Measurements from ENCODE around the gene CCNG2. TPM values are rescaled to one million over a fixed set of nuclear protein-coding genes. Genes with fewer than 3 reads are reported as not detected.

The CCNG2 gene
- total RNA-seq, 2 donors from 2014 or later, result 21.8 to 24.3 TPM

GRCh38 chr4:77193046-77193445 lies 36.0 kb downstream of the CCNG2 start:
- peaks cover 5% of the 10 kb centered on the region for H3K36me3 Mint-ChIP-seq (ENCODE audit: low read depth)
- H3K4me1 Mint-ChIP-seq, result peaks cover 9% of the 10 kb centered on the region
- ATAC-seq, result no peak
- no peak for DNase-seq
- no peaks in the 10 kb centered on the region for H3K9me3 ChIP-seq (ENCODE audit: control insufficient read depth, low read length, poor library complexity, severe bottlenecking)
- peak overlapping the region; percentile 45 for H3K27ac Mint-ChIP-seq
- H3K4me3 Mint-ChIP-seq, result peak overlapping the region; percentile 84
- peaks cover 5% of the 10 kb centered on the region for H3K27me3 Mint-ChIP-seq

DNA sequence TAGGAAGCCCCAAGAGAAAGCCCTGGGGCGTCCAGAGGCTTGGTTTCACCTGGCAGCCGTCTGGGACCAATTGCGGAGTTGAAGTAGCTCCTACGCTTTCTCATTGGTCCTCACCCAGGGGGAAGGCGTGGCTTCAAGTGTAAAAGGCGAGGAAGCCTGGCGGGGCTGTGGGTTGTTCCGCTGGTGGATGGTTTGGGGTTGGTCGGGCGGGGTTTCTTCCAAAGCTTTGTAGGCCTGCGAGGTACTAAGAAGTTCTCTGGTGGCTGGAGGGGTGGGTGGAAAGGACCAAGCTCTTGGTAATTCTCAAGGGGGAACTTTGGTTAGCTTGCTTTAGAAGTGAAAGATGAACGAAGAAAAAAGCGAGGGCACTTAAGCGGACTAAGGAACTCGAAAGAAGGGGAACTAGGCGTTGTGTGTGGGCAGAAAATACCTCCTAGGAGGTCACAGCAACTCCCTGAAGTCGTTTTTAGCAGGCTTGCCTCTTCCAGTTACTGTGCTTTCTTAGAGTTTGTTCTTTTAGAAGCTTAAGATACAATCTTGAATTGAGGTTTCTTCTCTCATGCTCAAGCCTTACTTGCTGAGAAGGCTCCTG lies 36.6 kb downstream of the CCNG2 start:
- Mint-ChIP-seq H3K36me3 (ENCODE audit: low read depth) (no peaks in the 10 kb centered on the region), H3K4me1 (peaks cover 9% of the 10 kb centered on the region), H3K27me3 (no peaks in the 10 kb centered on the region), H3K27ac (peak overlapping the region; percentile 45), H3K4me3 (peak overlapping the region; percentile 84)
- no peaks in the 10 kb centered on the region for H3K9me3 ChIP-seq (ENCODE audit: control insufficient read depth, low read length, poor library complexity, severe bottlenecking)
- ATAC-seq (peak; percentile 99), DNase-seq (peak; percentile 55 to 58 (median 55))

DNA sequence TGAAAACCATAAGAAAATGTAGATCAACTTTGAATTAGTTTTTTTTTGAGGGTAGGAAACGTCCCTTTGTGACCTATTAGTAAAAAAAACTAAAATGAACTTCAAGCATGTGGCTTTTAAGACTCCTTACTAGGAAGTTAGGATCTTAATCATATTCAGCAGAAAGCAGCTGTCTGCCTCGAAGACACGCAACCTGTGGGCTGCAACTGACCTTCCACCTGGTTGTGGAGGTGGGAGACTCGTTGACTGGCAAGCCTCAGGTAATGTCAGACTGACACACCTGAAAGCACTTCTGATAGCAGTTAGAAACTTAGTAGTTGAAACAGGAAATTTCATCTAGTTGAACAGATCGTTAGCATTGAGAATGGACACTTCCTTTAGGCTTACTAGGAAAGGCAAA lies 37.4 kb downstream of the CCNG2 start:
- Mint-ChIP-seq H3K27ac (no peak overlapping the region), H3K4me3 (peak overlapping the region; percentile 84)
- ATAC-seq, result no peak

GRCh38 chr4:77194989-77195388 lies 38.0 kb downstream of the CCNG2 start:
- Mint-ChIP-seq H3K36me3 (ENCODE audit: low read depth) (no peaks in the 10 kb centered on the region), H3K4me3 (no peak overlapping the region), H3K4me1 (peaks cover 9% of the 10 kb centered on the region), H3K27ac (no peak overlapping the region), H3K27me3 (peaks cover 2% of the 10 kb centered on the region)
- DNase-seq (no peak), ATAC-seq (no peak)
- no peaks in the 10 kb centered on the region for H3K9me3 ChIP-seq (ENCODE audit: control insufficient read depth, low read length, poor library complexity, severe bottlenecking)

More for the DNA sequence above, 37.4 kb downstream of the CCNG2 start:
- Mint-ChIP-seq H3K27me3 (no peaks in the 10 kb centered on the region), H3K36me3 (ENCODE audit: low read depth) (no peaks in the 10 kb centered on the region), H3K4me1 (peaks cover 9% of the 10 kb centered on the region)
- no peak for DNase-seq
- H3K9me3 ChIP-seq (ENCODE audit: control insufficient read depth, low read length, poor library complexity, severe bottlenecking), result no peaks in the 10 kb centered on the region

- Mint-ChIP-seq H3K27me3 (peaks cover 4% of the 10 kb centered on the region), H3K4me1 (peaks cover 9% of the 10 kb centered on the region), H3K36me3 (ENCODE audit: low read depth) (no peaks in the 10 kb centered on the region), H3K4me3 (no peak overlapping the region), H3K27ac (no peak overlapping the region)
- DNase-seq (no peak), ATAC-seq (no peak)
- H3K9me3 ChIP-seq (ENCODE audit: control insufficient read depth, low read length, poor library complexity, severe bottlenecking), result no peaks in the 10 kb centered on the region
These were observed 39.9 kb downstream of the CCNG2 start for GRCh38 chr4:77196866-77197265.

DNA sequence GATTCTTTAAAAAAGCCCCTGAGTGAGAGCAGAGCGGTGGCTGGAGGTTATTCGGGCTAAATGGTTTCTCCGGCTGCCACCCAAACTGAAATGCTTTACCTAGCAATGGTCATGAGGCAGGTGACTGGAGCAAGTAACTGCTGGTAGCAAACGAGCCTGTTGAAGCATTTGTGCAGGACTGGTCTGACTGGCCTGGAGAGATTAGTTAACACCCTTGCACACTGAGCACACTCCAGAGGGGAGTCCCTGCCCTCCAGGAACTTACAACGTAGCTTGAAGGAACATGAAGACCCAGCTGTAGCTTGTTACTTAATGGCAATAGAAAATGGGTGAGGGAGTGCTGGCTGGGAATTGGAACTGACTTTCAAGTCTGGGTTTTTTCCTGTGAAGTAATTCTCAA lies 40.4 kb downstream of the CCNG2 start:
- Mint-ChIP-seq H3K27me3 (peaks cover 4% of the 10 kb centered on the region), H3K4me1 (peaks cover 9% of the 10 kb centered on the region), H3K4me3 (no peak overlapping the region), H3K36me3 (ENCODE audit: low read depth) (no peaks in the 10 kb centered on the region), H3K27ac (no peak overlapping the region)
- DNase-seq (no peak), ATAC-seq (no peak)
- no peaks in the 10 kb centered on the region for H3K9me3 ChIP-seq (ENCODE audit: control insufficient read depth, low read length, poor library complexity, severe bottlenecking)

GRCh38 chr4:77197831-77198230 lies 40.8 kb downstream of the CCNG2 start:
- Mint-ChIP-seq H3K27me3 (peaks cover 8% of the 10 kb centered on the region), H3K27ac (no peak overlapping the region), H3K4me1 (peaks cover 9% of the 10 kb centered on the region), H3K36me3 (ENCODE audit: low read depth) (no peaks in the 10 kb centered on the region), H3K4me3 (no peak overlapping the region)
- no peak for ATAC-seq
- no peaks in the 10 kb centered on the region for H3K9me3 ChIP-seq (ENCODE audit: control insufficient read depth, low read length, poor library complexity, severe bottlenecking)
- DNase-seq, result no peak

- Mint-ChIP-seq H3K4me1 (no peaks in the 10 kb centered on the region), H3K4me3 (no peak overlapping the region), H3K36me3 (ENCODE audit: low read depth) (no peaks in the 10 kb centered on the region), H3K27me3 (peaks cover 10% of the 10 kb centered on the region), H3K27ac (no peak overlapping the region)
- H3K9me3 ChIP-seq (ENCODE audit: control insufficient read depth, low read length, poor library complexity, severe bottlenecking), result no peaks in the 10 kb centered on the region
- DNase-seq (no peak), ATAC-seq (no peak)
These were observed 42.3 kb downstream of the CCNG2 start for GRCh38 chr4:77199276-77199675.

GRCh38 chr4:77199701-77200100 lies 42.7 kb downstream of the CCNG2 start:
- no peak overlapping the region for H3K4me3 Mint-ChIP-seq
- no peaks in the 10 kb centered on the region for H3K9me3 ChIP-seq (ENCODE audit: control insufficient read depth, low read length, poor library complexity, severe bottlenecking)
- DNase-seq, result no peak
- no peak overlapping the region for H3K27ac Mint-ChIP-seq
- no peaks in the 10 kb centered on the region for H3K4me1 Mint-ChIP-seq
- no peaks in the 10 kb centered on the region for H3K36me3 Mint-ChIP-seq (ENCODE audit: low read depth)
- no peak for ATAC-seq
- H3K27me3 Mint-ChIP-seq, result peaks cover 10% of the 10 kb centered on the region

DNA sequence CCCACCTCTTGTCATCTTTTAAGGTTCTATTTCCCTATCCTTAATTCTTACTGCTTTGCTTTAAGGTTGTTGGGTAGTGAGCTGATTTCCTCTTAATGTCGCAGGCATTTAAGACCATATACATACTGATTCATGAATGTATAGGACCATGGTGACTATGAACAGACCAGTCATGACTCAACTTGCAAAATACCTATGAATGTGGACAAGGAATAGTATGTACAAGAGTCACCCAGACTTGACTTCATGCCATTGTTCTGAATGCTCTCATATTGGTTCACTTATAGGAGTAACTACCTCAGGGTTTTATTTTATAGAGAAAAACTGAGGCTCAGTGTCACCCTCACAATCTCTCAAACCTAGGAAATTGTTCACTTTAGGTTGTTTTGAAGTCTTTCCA lies 44.3 kb downstream of the CCNG2 start:
- no peaks in the 10 kb centered on the region for H3K9me3 ChIP-seq (ENCODE audit: control insufficient read depth, low read length, poor library complexity, severe bottlenecking)
- Mint-ChIP-seq H3K27me3 (peaks cover 19% of the 10 kb centered on the region), H3K4me1 (no peaks in the 10 kb centered on the region), H3K4me3 (no peak overlapping the region), H3K27ac (no peak overlapping the region), H3K36me3 (ENCODE audit: low read depth) (no peaks in the 10 kb centered on the region)
- DNase-seq (no peak), ATAC-seq (no peak)

DNA sequence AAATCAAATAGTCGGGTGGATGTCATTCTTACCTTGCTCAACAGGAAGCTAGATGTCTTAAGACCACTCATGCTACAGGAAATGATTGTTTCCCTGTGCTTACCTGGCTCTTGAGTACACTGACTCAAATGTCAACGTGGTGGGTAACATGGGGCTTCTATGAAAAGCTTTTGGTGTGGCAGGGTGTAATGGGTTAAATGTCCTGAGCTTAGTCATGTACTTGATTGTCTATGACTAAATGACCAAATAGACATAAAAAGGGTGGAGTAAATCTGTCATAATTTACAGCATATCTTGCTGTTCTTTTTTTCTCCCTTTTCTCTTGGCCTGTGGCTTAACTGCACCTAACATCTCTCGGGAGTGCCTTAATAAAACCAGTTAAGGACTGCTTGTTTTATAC lies 44.9 kb downstream of the CCNG2 start:
- Mint-ChIP-seq H3K27ac (no peak overlapping the region), H3K4me3 (no peak overlapping the region), H3K27me3 (peaks cover 24% of the 10 kb centered on the region), H3K4me1 (no peaks in the 10 kb centered on the region), H3K36me3 (ENCODE audit: low read depth) (no peaks in the 10 kb centered on the region)
- DNase-seq (no peak), ATAC-seq (no peak)
- H3K9me3 ChIP-seq (ENCODE audit: control insufficient read depth, low read length, poor library complexity, severe bottlenecking), result no peaks in the 10 kb centered on the region

DNA sequence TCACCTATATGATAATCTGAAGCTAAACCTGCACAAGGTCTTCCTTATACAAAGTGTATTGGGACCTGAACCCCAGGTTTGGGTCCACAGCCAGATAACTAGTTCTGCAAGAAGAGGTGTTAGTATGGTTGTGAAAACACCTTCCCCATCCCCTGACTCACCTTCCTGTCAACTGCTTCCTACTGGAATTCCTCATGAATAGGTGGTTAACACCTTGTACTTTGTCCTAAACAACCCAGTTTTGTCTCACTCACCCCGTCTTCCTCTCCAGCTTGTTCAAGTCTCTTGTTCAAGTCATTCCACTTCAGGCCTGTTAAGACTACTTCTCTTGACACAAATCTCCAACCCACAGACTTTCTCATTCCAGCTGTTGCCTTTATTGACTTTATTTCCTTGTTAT lies 45.5 kb downstream of the CCNG2 start:
- Mint-ChIP-seq H3K27ac (no peak overlapping the region), H3K27me3 (peaks cover 31% of the 10 kb centered on the region), H3K36me3 (ENCODE audit: low read depth) (no peaks in the 10 kb centered on the region), H3K4me1 (no peaks in the 10 kb centered on the region), H3K4me3 (no peak overlapping the region)
- ATAC-seq (no peak), DNase-seq (no peak)
- H3K9me3 ChIP-seq (ENCODE audit: control insufficient read depth, low read length, poor library complexity, severe bottlenecking), result no peaks in the 10 kb centered on the region

GRCh38 chr4:77203380-77204197 lies 46.6 kb downstream of the CCNG2 start:
- peak; percentile 84 for ATAC-seq
- DNase-seq, result peak; percentile 26 to 53 (median 32)
- H3K27me3 Mint-ChIP-seq, result peaks cover 33% of the 10 kb centered on the region
- no peaks in the 10 kb centered on the region for H3K4me1 Mint-ChIP-seq
- no peak overlapping the region for H3K4me3 Mint-ChIP-seq
- H3K27ac Mint-ChIP-seq, result no peak overlapping the region
- H3K36me3 Mint-ChIP-seq (ENCODE audit: low read depth), result no peaks in the 10 kb centered on the region
- no peaks in the 10 kb centered on the region for H3K9me3 ChIP-seq (ENCODE audit: control insufficient read depth, low read length, poor library complexity, severe bottlenecking)

- H3K4me3 Mint-ChIP-seq, result no peak overlapping the region
- ATAC-seq (no peak), DNase-seq (no peak)
- H3K36me3 Mint-ChIP-seq (ENCODE audit: low read depth), result no peaks in the 10 kb centered on the region
- H3K27ac Mint-ChIP-seq, result no peak overlapping the region
- H3K4me1 Mint-ChIP-seq, result no peaks in the 10 kb centered on the region
- peaks cover 33% of the 10 kb centered on the region for H3K27me3 Mint-ChIP-seq
- no peaks in the 10 kb centered on the region for H3K9me3 ChIP-seq (ENCODE audit: control insufficient read depth, low read length, poor library complexity, severe bottlenecking)
These were observed 47.6 kb downstream of the CCNG2 start for GRCh38 chr4:77204621-77205020.

Measured in T-helper 17 cell (primary cell).